Smooth muscle cell (in vitro differentiated cells): ENCODE measurements around the gene POLR3GL. TPM values are rescaled to one million over a fixed set of nuclear protein-coding genes. Genes with fewer than 3 reads are reported as not detected.

ENCODE experiments used
- DNase-seq: peaks from one replicate; lab custom pipeline; 2025; ENCODE audit not compliant: unreplicated experiment; lab: John Stamatoyannopoulos, UW
- H2AFZ ChIP-seq: fragments of 200-600 bp; sonication (generic); 2 replicates; pipeline ENCODE4 v1.6.0; 2016; ENCODE audit warnings: antibody characterized with exemption, low read depth, mild to moderate bottlenecking
- H3F3A ChIP-seq: fragments of 200-600 bp; sonication (generic); 2 replicates; pipeline ENCODE4 v1.6.0; 2017; ENCODE audit warnings: antibody characterized with exemption, low read depth
- H3K27ac ChIP-seq: fragments of 200-600 bp; sonication (generic); 2 replicates; pipeline ENCODE4 v1.5.1; 2016; ENCODE audit warnings: low read depth, mild to moderate bottlenecking
- H3K27me3 ChIP-seq: fragments of 200-600 bp; sonication (generic); 2 replicates; pipeline ENCODE4 v1.6.1; 2016; ENCODE audit warnings: low read depth, mild to moderate bottlenecking
- H3K36me3 ChIP-seq: fragments of 200-600 bp; sonication (generic); 2 replicates; pipeline ENCODE4 v1.5.1; 2016; ENCODE audit warnings: low read depth
- H3K4me1 ChIP-seq: fragments of 200-600 bp; sonication (generic); 2 replicates; pipeline ENCODE4 v1.5.1; 2016; ENCODE audit warnings: low read depth
- H3K4me2 ChIP-seq: fragments of 200-600 bp; sonication (generic); 2 replicates; pipeline ENCODE4 v1.6.0; 2016; ENCODE audit warnings: mild to moderate bottlenecking
- H3K4me3 ChIP-seq: fragments of 200-600 bp; sonication (generic); 2 replicates; pipeline ENCODE4 v1.5.1; 2016; ENCODE audit warnings: mild to moderate bottlenecking
- H3K79me2 ChIP-seq: fragments of 200-600 bp; sonication (generic); 2 replicates; pipeline ENCODE4 v1.6.0; 2016; ENCODE audit warnings: low read depth, mild to moderate bottlenecking
- H3K9ac ChIP-seq: fragments of 200-600 bp; sonication (generic); 2 replicates; pipeline ENCODE4 v1.6.0; 2016; ENCODE audit warnings: low read depth
- H3K9me3 ChIP-seq: fragments of 200-600 bp; sonication (generic); replicated peaks from 2 replicates; pipeline ENCODE4 v1.5.1; 2016; ENCODE audit warnings: low read depth
- H4K20me1 ChIP-seq: fragments of 200-600 bp; sonication (generic); 2 replicates; pipeline ENCODE4 v1.6.0; 2016; ENCODE audit warnings: low read depth
- CTCF ChIP-seq: fragments of 200-600 bp; sonication (generic); IDR thresholded peaks from 2 replicates; pipeline ENCODE4 v1.5.1; 2017; ENCODE audit warnings: borderline replicate concordance, mild to moderate bottlenecking, antibody characterized with exemption; ENCODE audit not compliant: insufficient read depth, poor library complexity, severe bottlenecking
- WGBS: methylation state at CpG from one replicate; pipeline ENCODE4 v1.1.7; 2016; ENCODE audit warnings: low lambda C conversion rate; 5-methylcytosine and 5-hydroxymethylcytosine counted together
- polyA plus RNA-seq: library from polyadenylated mRNA; unstranded; fragments of >200 nt; fragmentation: Nextera tagmentation; extraction: Ambion mirVana; gene quantifications from 2 replicates; pipeline ENCODE4 v1.2.1, GENCODE V29; 2016
- total RNA-seq: library from RNA; depleted of rRNA; stranded (reverse); fragments of >200 nt; gene quantifications from 2 replicates; pipeline ENCODE4 v1.2.3, GENCODE V29; 2014

Gene POLR3GL
- total and polyA plus RNA-seq, 2 experiments from 2014 or later: 22.2 to 33.6 TPM

GRCh38 chr1:145991735-145992412 is 27.4 kb downstream of the POLR3GL start:
- DNase-seq: no peak
- Histone ChIP-seq H4K20me1 (peaks cover 55% of the 10 kb centered on the region), H2AFZ (no peak overlapping the region), H3K27ac (peak overlapping the region; percentile 44), H3K4me3 (peak overlapping the region; percentile 82), H3F3A (peaks cover 29% of the 10 kb centered on the region), H3K4me1 (peaks cover 20% of the 10 kb centered on the region), H3K9ac (no peak overlapping the region), H3K9me3 (no peaks in the 10 kb centered on the region), H3K4me2 (peak overlapping the region; percentile 93), H3K36me3 (no peaks in the 10 kb centered on the region), H3K27me3 (no peaks in the 10 kb centered on the region), H3K79me2 (peaks cover 41% of the 10 kb centered on the region)
- TF ChIP-seq CTCF: no peak
- WGBS: 77% methylated on average over 10 of the region's 10 CpGs

- Histone ChIP-seq H3K36me3 (no peaks in the 10 kb centered on the region), H2AFZ (no peak overlapping the region), H3K9me3 (no peaks in the 10 kb centered on the region), H3K9ac (no peak overlapping the region), H3K4me1 (peaks cover 26% of the 10 kb centered on the region), H4K20me1 (peaks cover 55% of the 10 kb centered on the region), H3K79me2 (peaks cover 41% of the 10 kb centered on the region), H3K27me3 (no peaks in the 10 kb centered on the region), H3F3A (peaks cover 32% of the 10 kb centered on the region), H3K27ac (peak overlapping the region; percentile 44), H3K4me2 (peak overlapping the region; percentile 93), H3K4me3 (peak overlapping the region; percentile 82)
- no peak for DNase-seq
- whole genome bisulfite sequencing: 96% methylated on average over 1 of the region's 1 CpG
- no peak for TF ChIP-seq CTCF
Measured at GRCh38 chr1:145992502-145992936, 28.0 kb downstream of the POLR3GL start.

- H3K9me3 ChIP-seq: no peaks in the 10 kb centered on the region
- peaks cover 30% of the 10 kb centered on the region for H3K4me1 ChIP-seq
- H3K27me3 ChIP-seq: no peaks in the 10 kb centered on the region
- H3K4me3 ChIP-seq: peak overlapping the region; percentile 82
- peaks cover 55% of the 10 kb centered on the region for H4K20me1 ChIP-seq
- H3K36me3 ChIP-seq: no peaks in the 10 kb centered on the region
- DNase-seq: no peak
- H2AFZ ChIP-seq: no peak overlapping the region
- WGBS: 84% methylated on average over 5 of the region's 5 CpGs
- TF ChIP-seq CTCF: no peak
- peak overlapping the region; percentile 93 for H3K4me2 ChIP-seq
- peaks cover 35% of the 10 kb centered on the region for H3F3A ChIP-seq
- no peak overlapping the region for H3K9ac ChIP-seq
- peak overlapping the region; percentile 44 for H3K27ac ChIP-seq
- H3K79me2 ChIP-seq: peaks cover 41% of the 10 kb centered on the region
Measured at GRCh38 chr1:145992958-145993617, 28.6 kb downstream of the POLR3GL start.
